PC-3 (cell line): Measurements from ENCODE around the gene KIF17. TPM values are rescaled to one million over a fixed set of nuclear protein-coding genes. Genes with fewer than 3 reads are reported as not detected.

Experiments
- ATAC-seq: fragments of 200-7000 bp; cut with Tn5 transposase; 2 replicates; pipeline ENCODE4 v1.9.1; 2020; ENCODE audit warnings: mild to moderate bottlenecking, moderate library complexity
- BruUV-seq: library from RNA; stranded (reverse); fragments of 400-500 nt; replicated peaks from 2 replicates; lab custom pipeline; 2021; lab: Mats Ljungman, UMichigan
- CTCF ChIA-PET: fragments of 300-600 bp; sonication (Branson Sonifier 250); formaldehyde crosslinking; loops from one replicate; lab custom pipeline; 2022; ENCODE audit warnings: antibody characterized with exemption; lab: Charles Lee
- POLR2A ChIA-PET: fragments of 300-600 bp; sonication (Branson Sonifier 250); formaldehyde crosslinking; loops from one replicate; lab custom pipeline; 2022; ENCODE audit warnings: antibody characterized with exemption; ENCODE audit not compliant: unreplicated experiment; lab: Charles Lee
- DNase-seq: peaks from one replicate; pipeline ENCODE4 v3.0.0-alpha.2; 2015
- H2AFZ ChIP-seq: fragments of 300-600 bp; sonication (generic); 2 replicates; pipeline ENCODE4 v1.6.0; 2016; ENCODE audit warnings: antibody characterized with exemption, low read length
- H3F3A ChIP-seq: fragments of 300-600 bp; sonication (generic); one replicate; pipeline ENCODE4 v1.6.0; 2017; ENCODE audit warnings: antibody characterized with exemption, low read length, control low read depth, mild to moderate bottlenecking; ENCODE audit not compliant: unreplicated experiment
- H3K27ac ChIP-seq: fragments of 300-600 bp; sonication (generic); 2 replicates; pipeline ENCODE4 v1.5.1; 2016; ENCODE audit warnings: mild to moderate bottlenecking, low read length
- H3K27me3 ChIP-seq: fragments of 300-600 bp; sonication (generic); 2 replicates; pipeline ENCODE4 v1.6.1; 2016; ENCODE audit warnings: low read length, mixed read lengths
- H3K36me3 ChIP-seq: fragments of 300-600 bp; sonication (generic); 2 replicates; pipeline ENCODE4 v1.6.1; 2016; ENCODE audit warnings: low read depth, mixed run types, low read length, mixed read lengths
- H3K4me1 ChIP-seq: fragments of 300-600 bp; sonication (generic); 2 replicates; pipeline ENCODE4 v1.5.1; 2016; ENCODE audit warnings: low read length; ENCODE audit not compliant: insufficient read depth
- H3K4me2 ChIP-seq: fragments of 300-600 bp; sonication (generic); 2 replicates; pipeline ENCODE4 v1.6.0; 2016; ENCODE audit warnings: low read length
- H3K4me3 ChIP-seq: fragments of 300-600 bp; sonication (generic); 2 replicates; pipeline ENCODE4 v1.5.1; 2016; ENCODE audit warnings: mild to moderate bottlenecking, low read length, mixed read lengths
- H3K79me2 ChIP-seq: fragments of 300-600 bp; sonication (generic); 2 replicates; pipeline ENCODE4 v1.6.1; 2017; ENCODE audit warnings: low read length, mixed read lengths
- H3K9ac ChIP-seq: fragments of 300-600 bp; sonication (generic); 2 replicates; pipeline ENCODE4 v1.6.0; 2016; ENCODE audit warnings: mild to moderate bottlenecking, low read length
- H3K9me2 ChIP-seq: fragments of 300-600 bp; sonication (generic); replicated peaks from 2 replicates; pipeline ENCODE4 v1.6.1; 2016; ENCODE audit warnings: mixed run types, low read length, mixed read lengths
- H3K9me3 ChIP-seq: fragments of 300-600 bp; sonication (generic); 2 replicates; pipeline ENCODE4 v1.6.1; 2016; ENCODE audit warnings: low read length, mixed read lengths
- H4K20me1 ChIP-seq: fragments of 300-600 bp; sonication (generic); 2 replicates; pipeline ENCODE4 v1.6.1; 2016; ENCODE audit warnings: low read length, mixed read lengths
- EZH2 ChIP-seq: fragments of 300-600 bp; sonication (generic); IDR thresholded peaks from one replicate; pipeline ENCODE4 v1.6.1; 2017; ENCODE audit warnings: antibody characterized with exemption, mild to moderate bottlenecking, low read length; ENCODE audit not compliant: unreplicated experiment
- EZH2phosphoT487 ChIP-seq: fragments of 300-600 bp; sonication (generic); IDR thresholded peaks from 2 replicates; pipeline ENCODE4 v1.6.1; 2018; ENCODE audit warnings: mild to moderate bottlenecking, antibody characterized with exemption, low read length, borderline replicate concordance
- intact Hi-C: fragments of 100-400 bp; cut with micrococcal nuclease; formaldehyde crosslinking; loops from 2 replicates; pipeline ENCODE4 v1.9.0; 2023
- total RNA-seq: library from RNA; depleted of rRNA; stranded (reverse); fragments of >200 nt; gene quantifications from 2 replicates; pipeline ENCODE4 v1.2.3, GENCODE V29; 2014
- TF ChIP-seq, protein P1 (sequence below): fragments of 300-600 bp; sonication (generic); conservative IDR thresholded peaks from 2 replicates; pipeline ENCODE4 v1.5.1; 2017; ENCODE audit warnings: antibody characterized with exemption, low read depth, mild to moderate bottlenecking, low read length

Gene KIF17
- total RNA-seq, 1 experiment from 2014 or later = 0.33 TPM

DNA sequence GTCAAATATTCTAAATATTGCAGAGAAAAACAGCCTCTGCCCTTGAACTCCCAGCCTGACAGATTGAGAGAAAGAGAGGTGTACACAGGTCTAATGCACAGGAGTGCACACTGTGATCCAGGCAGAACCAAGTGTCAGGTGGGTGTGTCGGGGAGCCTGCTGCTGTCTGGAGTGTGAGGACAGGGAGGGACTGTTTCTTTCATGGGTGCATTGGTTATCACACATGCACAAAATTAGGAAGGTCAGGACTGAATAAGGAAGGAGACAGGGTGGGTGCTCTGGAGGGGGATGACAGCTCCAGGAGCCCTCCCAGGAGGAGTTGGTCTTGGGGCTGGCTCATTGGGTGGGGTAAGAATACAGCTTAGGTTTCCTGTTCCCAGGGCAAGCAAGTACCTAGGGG, 97.8 kb downstream of the KIF17 start:
- no peaks in the 10 kb centered on the region for H3K27me3 ChIP-seq
- H3K36me3 ChIP-seq = peaks cover 3% of the 10 kb centered on the region
- no peaks in the 10 kb centered on the region for H3F3A ChIP-seq
- H2AFZ ChIP-seq = no peak overlapping the region
- no peak overlapping the region for H3K27ac ChIP-seq
- no peak for TF ChIP-seq EZH2
- TF ChIP-seq, protein P1, sequence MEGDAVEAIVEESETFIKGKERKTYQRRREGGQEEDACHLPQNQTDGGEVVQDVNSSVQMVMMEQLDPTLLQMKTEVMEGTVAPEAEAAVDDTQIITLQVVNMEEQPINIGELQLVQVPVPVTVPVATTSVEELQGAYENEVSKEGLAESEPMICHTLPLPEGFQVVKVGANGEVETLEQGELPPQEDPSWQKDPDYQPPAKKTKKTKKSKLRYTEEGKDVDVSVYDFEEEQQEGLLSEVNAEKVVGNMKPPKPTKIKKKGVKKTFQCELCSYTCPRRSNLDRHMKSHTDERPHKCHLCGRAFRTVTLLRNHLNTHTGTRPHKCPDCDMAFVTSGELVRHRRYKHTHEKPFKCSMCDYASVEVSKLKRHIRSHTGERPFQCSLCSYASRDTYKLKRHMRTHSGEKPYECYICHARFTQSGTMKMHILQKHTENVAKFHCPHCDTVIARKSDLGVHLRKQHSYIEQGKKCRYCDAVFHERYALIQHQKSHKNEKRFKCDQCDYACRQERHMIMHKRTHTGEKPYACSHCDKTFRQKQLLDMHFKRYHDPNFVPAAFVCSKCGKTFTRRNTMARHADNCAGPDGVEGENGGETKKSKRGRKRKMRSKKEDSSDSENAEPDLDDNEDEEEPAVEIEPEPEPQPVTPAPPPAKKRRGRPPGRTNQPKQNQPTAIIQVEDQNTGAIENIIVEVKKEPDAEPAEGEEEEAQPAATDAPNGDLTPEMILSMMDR = no peak
- TF ChIP-seq EZH2phosphoT487 = no peak
- no peaks in the 10 kb centered on the region for H3K79me2 ChIP-seq
- no peaks in the 10 kb centered on the region for H4K20me1 ChIP-seq
- CTCF ChIA-PET = no interaction called here
- H3K9me2 ChIP-seq = no peaks in the 10 kb centered on the region
- peaks cover 4% of the 10 kb centered on the region; the same call in 1 of the 2 replicates for H3K4me1 ChIP-seq
- no TSS peak for BruUV-seq
- no peak overlapping the region for H3K4me2 ChIP-seq
- no peaks in the 10 kb centered on the region for H3K9me3 ChIP-seq
- POLR2A ChIA-PET = no interaction called here
- intact Hi-C loops = no loop called here
- no peak for ATAC-seq
- H3K4me3 ChIP-seq = no peak overlapping the region
- no peak for DNase-seq
- no peak overlapping the region for H3K9ac ChIP-seq

DNA sequence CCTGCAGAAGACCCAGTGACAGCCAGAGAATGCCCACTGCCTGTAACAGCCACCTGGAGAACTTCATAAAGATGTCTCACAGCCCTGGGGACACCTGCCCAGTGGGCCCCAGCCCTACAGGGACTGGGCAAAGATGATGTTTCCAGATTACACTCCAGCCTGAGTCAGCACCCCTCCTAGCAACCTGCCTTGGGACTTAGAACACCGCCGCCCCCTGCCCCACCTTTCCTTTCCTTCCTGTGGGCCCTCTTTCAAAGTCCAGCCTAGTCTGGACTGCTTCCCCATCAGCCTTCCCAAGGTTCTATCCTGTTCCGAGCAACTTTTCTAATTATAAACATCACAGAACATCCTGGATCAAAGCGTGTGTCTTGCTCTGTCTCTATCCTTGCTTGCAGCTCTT, 99.3 kb downstream of the KIF17 start:
- no peaks in the 10 kb centered on the region for H3K79me2 ChIP-seq
- ATAC-seq (no peak), DNase-seq (no peak)
- no peaks in the 10 kb centered on the region for H3K9me3 ChIP-seq
- H2AFZ ChIP-seq = no peak overlapping the region
- intact Hi-C loops = no loop called here
- ChIA-PET POLR2A (no interaction called here), CTCF (no interaction called here)
- H3K36me3 ChIP-seq = peaks cover 6% of the 10 kb centered on the region
- H3K27ac ChIP-seq = no peak overlapping the region
- no peaks in the 10 kb centered on the region for H3K27me3 ChIP-seq
- no peak overlapping the region for H3K4me2 ChIP-seq
- H3F3A ChIP-seq = peaks cover 5% of the 10 kb centered on the region
- no peak overlapping the region for H3K4me3 ChIP-seq
- H3K9ac ChIP-seq = no peak overlapping the region
- BruUV-seq = no TSS peak
- H4K20me1 ChIP-seq = no peaks in the 10 kb centered on the region
- TF ChIP-seq, protein P1 = no peak
- TF ChIP-seq EZH2phosphoT487 (no peak), EZH2 (no peak)
- no peaks in the 10 kb centered on the region for H3K9me2 ChIP-seq
- peaks cover 13% of the 10 kb centered on the region for H3K4me1 ChIP-seq

DNA sequence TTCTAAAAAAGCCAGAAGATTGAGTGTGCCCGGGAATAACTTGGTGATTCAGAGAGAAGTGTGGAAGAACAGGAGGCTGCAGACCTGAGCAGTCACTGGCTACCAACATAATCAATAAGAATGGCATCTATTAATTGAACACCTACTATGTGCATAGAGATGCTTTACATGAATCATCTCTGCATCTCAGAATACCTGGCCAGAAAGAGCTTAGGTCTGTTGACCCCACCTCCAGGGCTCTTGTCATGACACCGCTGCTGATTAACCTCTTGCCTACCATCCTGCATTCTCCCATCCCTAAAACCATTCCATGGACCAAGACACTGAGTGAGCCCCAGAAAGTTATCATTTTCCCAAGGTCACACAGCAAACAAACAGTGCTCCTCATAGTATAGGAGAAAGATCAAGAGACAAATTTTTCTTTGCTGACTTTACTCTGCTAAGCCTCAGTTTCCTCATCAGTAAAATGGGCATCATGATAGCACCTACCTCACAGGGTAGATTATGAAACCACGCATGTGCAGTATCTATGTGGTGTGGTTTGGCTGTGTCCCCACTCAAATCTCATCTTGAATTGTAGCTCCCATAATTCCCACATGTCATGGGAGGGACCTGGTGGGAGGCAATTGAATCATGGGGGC, 100.8 kb downstream of the KIF17 start:
- TF ChIP-seq, protein P1 = no peak
- no peak for TF ChIP-seq EZH2
- no peak for TF ChIP-seq EZH2phosphoT487
- no peak overlapping the region for H2AFZ ChIP-seq
- H4K20me1 ChIP-seq = no peaks in the 10 kb centered on the region
- H3K4me1 ChIP-seq = peaks cover 25% of the 10 kb centered on the region
- CTCF ChIA-PET = no interaction called here
- no peaks in the 10 kb centered on the region for H3K79me2 ChIP-seq
- POLR2A ChIA-PET = no interaction called here
- peaks cover 6% of the 10 kb centered on the region for H3K36me3 ChIP-seq
- intact Hi-C loops = no loop called here
- no peak for ATAC-seq
- peaks cover 5% of the 10 kb centered on the region for H3F3A ChIP-seq
- no peaks in the 10 kb centered on the region for H3K27me3 ChIP-seq
- H3K9me3 ChIP-seq = no peaks in the 10 kb centered on the region
- BruUV-seq = no TSS peak
- H3K4me3 ChIP-seq = no peak overlapping the region
- H3K4me2 ChIP-seq = no peak overlapping the region
- no peak overlapping the region for H3K27ac ChIP-seq
- DNase-seq = no peak
- no peak overlapping the region for H3K9ac ChIP-seq
- H3K9me2 ChIP-seq = no peaks in the 10 kb centered on the region
